Nephron progenitor cell (in vitro differentiated cells): ENCODE measurements around the gene GABRR2.

Experiments
- DNase-seq: peaks from one replicate; pipeline ENCODE4 v3.0.0; 2021
- H3K27ac Mint-ChIP-seq: 2 replicates; pipeline ENCODE4 v1.8.0; 2021; ENCODE audit warnings: mild to moderate bottlenecking, moderate library complexity, mixed read lengths
- H3K27me3 Mint-ChIP-seq: 2 replicates; pipeline ENCODE4 v1.8.0; 2021; ENCODE audit warnings: mild to moderate bottlenecking, low read depth, mixed read lengths; ENCODE audit not compliant: poor library complexity
- H3K36me3 Mint-ChIP-seq: 2 replicates; pipeline ENCODE4 v1.8.0; 2021; ENCODE audit warnings: low read depth, mixed read lengths
- H3K4me1 Mint-ChIP-seq: 2 replicates; pipeline ENCODE4 v1.8.0; 2021; ENCODE audit warnings: mixed read lengths
- H3K4me3 Mint-ChIP-seq: 2 replicates; pipeline ENCODE4 v1.8.0; 2021; ENCODE audit warnings: mild to moderate bottlenecking, moderate library complexity, mixed read lengths
- H3K9me3 Mint-ChIP-seq: 2 replicates; pipeline ENCODE4 v1.8.0; 2021; ENCODE audit warnings: mild to moderate bottlenecking, moderate library complexity, mixed read lengths
- CTCF ChIP-seq: fragments of 200-600 bp; sonication (generic); IDR thresholded peaks from 2 replicates; pipeline ENCODE4 v1.5.0; 2021; ENCODE audit warnings: antibody characterized with exemption

The GABRR2 gene

GRCh38 chr6:89264296-89264695 is 50.8 kb downstream of the GABRR2 start:
- Mint-ChIP-seq H3K4me1 (peaks cover 6% of the 10 kb centered on the region), H3K9me3 (no peaks in the 10 kb centered on the region), H3K27ac (no peak overlapping the region), H3K27me3 (peaks cover 5% of the 10 kb centered on the region), H3K4me3 (no peak overlapping the region), H3K36me3 (no peaks in the 10 kb centered on the region)
- DNase-seq = no peak
- TF ChIP-seq CTCF = no peak

DNA sequence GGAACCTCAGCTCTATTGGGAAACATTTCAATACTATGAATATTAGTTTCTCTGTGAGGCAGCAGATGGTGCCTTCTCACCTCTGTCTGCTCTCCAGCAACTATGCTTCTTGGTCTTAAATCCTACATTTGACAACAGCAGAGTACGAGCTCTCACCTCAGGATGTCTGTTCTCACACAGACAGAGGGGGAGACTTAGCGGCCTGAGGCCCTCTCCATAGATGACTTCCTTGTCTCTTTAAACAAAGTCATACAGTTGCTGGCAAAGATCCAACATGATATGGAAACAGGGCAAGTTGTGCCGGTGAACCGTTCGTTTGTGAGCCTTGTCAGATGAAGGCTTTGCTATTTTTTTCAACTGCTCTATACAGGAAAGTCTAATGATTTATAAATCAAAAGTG is 54.3 kb downstream of the GABRR2 start:
- DNase-seq = no peak
- TF ChIP-seq CTCF = no peak
- Mint-ChIP-seq H3K4me3 (no peak overlapping the region), H3K9me3 (no peaks in the 10 kb centered on the region), H3K4me1 (peaks cover 10% of the 10 kb centered on the region), H3K27ac (peak overlapping the region; percentile 58), H3K27me3 (no peaks in the 10 kb centered on the region), H3K36me3 (no peaks in the 10 kb centered on the region)

- Mint-ChIP-seq H3K4me1 (peaks cover 10% of the 10 kb centered on the region), H3K9me3 (no peaks in the 10 kb centered on the region), H3K4me3 (no peak overlapping the region), H3K27me3 (no peaks in the 10 kb centered on the region), H3K36me3 (no peaks in the 10 kb centered on the region), H3K27ac (no peak overlapping the region)
- DNase-seq = no peak
- TF ChIP-seq CTCF = no peak
Observed at GRCh38 chr6:89260310-89260709, 54.8 kb downstream of the GABRR2 start.

- H3K4me3 Mint-ChIP-seq = no peak overlapping the region
- no peak for DNase-seq
- no peak for TF ChIP-seq CTCF
- H3K27me3 Mint-ChIP-seq = no peaks in the 10 kb centered on the region
- H3K36me3 Mint-ChIP-seq = no peaks in the 10 kb centered on the region
- no peak overlapping the region for H3K27ac Mint-ChIP-seq
- H3K9me3 Mint-ChIP-seq = no peaks in the 10 kb centered on the region
- peaks cover 10% of the 10 kb centered on the region for H3K4me1 Mint-ChIP-seq
Observed at GRCh38 chr6:89258912-89259311, 56.2 kb downstream of the GABRR2 start.

DNA sequence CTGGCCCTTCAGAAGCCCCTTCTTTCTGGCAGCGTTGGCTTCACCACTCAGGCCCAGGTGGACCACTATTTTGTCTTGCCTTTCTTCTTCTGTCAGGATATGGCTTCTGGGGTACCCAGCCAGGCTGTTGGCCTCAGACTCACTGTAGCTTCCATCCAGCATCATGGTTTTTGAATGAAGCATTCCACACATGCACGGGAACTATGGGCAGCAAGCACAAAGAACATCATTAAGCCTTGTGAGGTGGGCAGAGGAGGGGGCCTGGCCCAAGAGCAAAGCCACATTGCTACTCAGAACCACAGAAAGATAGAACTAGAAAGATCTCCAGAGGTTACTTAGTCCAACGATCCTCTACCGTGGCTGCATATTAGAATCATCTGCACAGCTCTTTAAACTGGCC is 57.3 kb downstream of the GABRR2 start:
- Mint-ChIP-seq H3K27me3 (peaks cover 5% of the 10 kb centered on the region), H3K4me3 (no peak overlapping the region), H3K9me3 (no peaks in the 10 kb centered on the region), H3K27ac (no peak overlapping the region), H3K4me1 (peaks cover 10% of the 10 kb centered on the region), H3K36me3 (no peaks in the 10 kb centered on the region)
- DNase-seq = no peak
- TF ChIP-seq CTCF = no peak

DNA sequence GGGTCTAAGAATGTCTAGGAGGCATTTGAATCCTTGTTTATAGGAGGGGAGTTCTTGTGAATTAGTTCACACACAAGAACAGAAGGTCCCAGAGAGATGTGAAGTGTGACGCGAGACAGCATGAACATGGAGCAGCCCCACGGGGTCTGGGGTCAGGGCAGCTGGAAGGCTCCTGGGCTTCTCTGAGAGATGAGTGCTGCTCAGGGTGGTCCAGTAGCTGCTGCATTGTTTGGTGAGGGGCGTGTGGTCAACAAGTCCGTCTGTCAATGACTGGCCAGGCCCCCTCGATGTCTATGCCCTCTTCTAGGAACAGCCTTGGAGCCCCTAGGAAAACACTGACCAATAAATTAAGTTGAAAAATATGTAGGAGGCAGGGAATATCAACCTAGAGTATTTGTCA is 57.8 kb downstream of the GABRR2 start:
- Mint-ChIP-seq H3K4me3 (no peak overlapping the region), H3K36me3 (no peaks in the 10 kb centered on the region), H3K27ac (no peak overlapping the region), H3K9me3 (no peaks in the 10 kb centered on the region), H3K4me1 (peaks cover 10% of the 10 kb centered on the region), H3K27me3 (peaks cover 5% of the 10 kb centered on the region)
- DNase-seq = no peak
- no peak for TF ChIP-seq CTCF
